HepG2 (cell line): ENCODE results near the gene SCN9A. TPM values are rescaled to one million over a fixed set of nuclear protein-coding genes. Genes with fewer than 3 reads are reported as not detected.

Source experiments
- CEBPB ChIP-seq: IDR thresholded peaks from 2 replicates; pipeline ENCODE4 v1.6.1; 2011; ENCODE audit warnings: low read depth, low read length, improper control_type of control experiment, borderline replicate concordance
- FOXP1 ChIP-seq, 2 experiments: fragments of 450-650 bp in 1 of 2; IDR thresholded peaks; 2 replicates each; pipeline ENCODE4 v1.6.1; 2017 to 2018; ENCODE audit warnings: antibody characterized with exemption in 1 of 2
- GATAD2A ChIP-seq: IDR thresholded peaks from 2 replicates; pipeline ENCODE4 v1.6.1; 2016
- HHEX ChIP-seq: IDR thresholded peaks from 2 replicates; pipeline ENCODE4 v1.6.1; 2016; ENCODE audit warnings: control low read depth
- HNRNPL ChIP-seq: fragments of 200-400 bp; formaldehyde crosslinking; IDR thresholded peaks from 2 replicates; pipeline ENCODE4 v1.6.1; 2017; ENCODE audit warnings: mild to moderate bottlenecking, low read depth, low read length
- HNRNPLL ChIP-seq: fragments of 200-400 bp; formaldehyde crosslinking; IDR thresholded peaks from 2 replicates; pipeline ENCODE4 v1.6.1; 2017; ENCODE audit warnings: mild to moderate bottlenecking, low read depth, low read length; ENCODE audit not compliant: poor library complexity, severe bottlenecking
- HOXA3 ChIP-seq: sonication (generic); formaldehyde crosslinking; IDR thresholded peaks from 2 replicates; pipeline ENCODE4 v1.5.0; 2020; ENCODE audit warnings: missing genetic modification reagents
- ISL2 ChIP-seq: sonication (generic); formaldehyde crosslinking; IDR thresholded peaks from 2 replicates; pipeline ENCODE4 v1.5.0; 2020; ENCODE audit warnings: missing genetic modification reagents
- MED1 ChIP-seq: sonication (generic); formaldehyde crosslinking; IDR thresholded peaks from 2 replicates; pipeline ENCODE4 v1.4.0; 2020; ENCODE audit warnings: missing genetic modification reagents
- MIER2 ChIP-seq: IDR thresholded peaks from 2 replicates; pipeline ENCODE4 v1.6.1; 2016; ENCODE audit warnings: missing biosample characterization, missing genetic modification reagents
- MIER3 ChIP-seq: IDR thresholded peaks from 2 replicates; pipeline ENCODE4 v1.6.1; 2016; ENCODE audit warnings: missing compliant biosample characterization, borderline replicate concordance
- MIXL1 ChIP-seq: IDR thresholded peaks from 2 replicates; pipeline ENCODE4 v1.6.1; 2016
- NFKBIZ ChIP-seq: IDR thresholded peaks from 2 replicates; pipeline ENCODE4 v1.6.1; 2018; ENCODE audit warnings: missing genetic modification reagents, missing compliant biosample characterization
- POLR2AphosphoS2 ChIP-seq: IDR thresholded peaks from 2 replicates; pipeline ENCODE4 v1.6.1; 2011; ENCODE audit warnings: low read depth, low read length, improper control_type of control experiment
- RBFOX2 ChIP-seq: fragments of 200-400 bp; formaldehyde crosslinking; IDR thresholded peaks from 2 replicates; pipeline ENCODE4 v1.6.1; 2017; ENCODE audit warnings: low read depth, mild to moderate bottlenecking, low read length
- TBX3 ChIP-seq: fragments of 450-650 bp; IDR thresholded peaks from 2 replicates; pipeline ENCODE4 v1.6.1; 2017; ENCODE audit warnings: antibody characterized with exemption, mild to moderate bottlenecking, inconsistent platforms, borderline replicate concordance
- TEAD3 ChIP-seq: optimal IDR thresholded peaks from 2 replicates; pipeline ENCODE3; 2016; ENCODE audit warnings: borderline replicate concordance
- ZBTB14 ChIP-seq: sonication (generic); formaldehyde crosslinking; IDR thresholded peaks from 2 replicates; pipeline ENCODE4 v1.4.0; 2020; ENCODE audit warnings: missing genetic modification reagents
- ZBTB20 ChIP-seq: sonication (generic); formaldehyde crosslinking; IDR thresholded peaks from 2 replicates; pipeline ENCODE4 v1.8.1; 2023; ENCODE audit warnings: missing genetic modification reagents, low read depth, mild to moderate bottlenecking, borderline replicate concordance
- ZBTB43 ChIP-seq: sonication (generic); formaldehyde crosslinking; conservative IDR thresholded peaks from 2 replicates; pipeline ENCODE4 v1.4.0; 2020; ENCODE audit warnings: missing genetic modification reagents
- ZFP82 ChIP-seq: sonication (generic); formaldehyde crosslinking; IDR thresholded peaks from 2 replicates; pipeline ENCODE4 v1.5.1; 2020; ENCODE audit warnings: mild to moderate bottlenecking, missing genetic modification reagents, borderline replicate concordance
- ZGPAT ChIP-seq: IDR thresholded peaks from 2 replicates; pipeline ENCODE4 v1.6.1; 2016; ENCODE audit warnings: mild to moderate bottlenecking
- ZNF10 ChIP-seq: sonication (generic); formaldehyde crosslinking; IDR thresholded peaks from 2 replicates; pipeline ENCODE4 v1.4.0; 2020; ENCODE audit warnings: mild to moderate bottlenecking, low read depth, missing genetic modification reagents, borderline replicate concordance
- ZNF280D ChIP-seq: sonication (generic); formaldehyde crosslinking; IDR thresholded peaks from 2 replicates; pipeline ENCODE4 v1.5.1; 2020; ENCODE audit warnings: mild to moderate bottlenecking, missing genetic modification reagents
- ZNF331 ChIP-seq: sonication (generic); formaldehyde crosslinking; IDR thresholded peaks from 2 replicates; pipeline ENCODE4 v1.4.0; 2020; ENCODE audit warnings: missing genetic modification reagents
- ZNF580 ChIP-seq: IDR thresholded peaks from 2 replicates; pipeline ENCODE4 v1.6.1; 2016; ENCODE audit warnings: low read depth, borderline replicate concordance
- polyA plus RNA-seq, 8 experiments: library from polyadenylated mRNA; depleted of rRNA in 3 of 8; stranded (reverse) in 7 of 8; unstranded in 1 of 8; fragments of >200 nt; fragmentation: Illumina TruSeq in 4 of 8; extraction: Trizol in 4 of 8; gene quantifications; 2 replicates each; pipeline versions ENCODE4 v1.2.1 to v1.2.3, GENCODE V29; 2011 to 2016; ENCODE audit warnings: low read depth in 4 of 8, missing spikeins in 1 of 8, mixed read lengths in 1 of 8; ENCODE audit not compliant: insufficient read depth in 1 of 8
- total RNA-seq, 5 experiments: library from RNA; depleted of rRNA; stranded (reverse); fragments of >200 nt; fragmentation: Illumina TruSeq; extraction: Trizol; gene quantifications; 2 replicates each; pipeline ENCODE4 v1.2.3, GENCODE V29; 2016; ENCODE audit warnings: low read depth in 1 of 5

SCN9A gene
- total and polyA plus RNA-seq, 2 of the 13 experiments (the other 11 are each of a cell fraction or from before 2014, with no cell fraction given) = 15.3 to 24.3 TPM

- peak; percentile 86 for TF ChIP-seq ZGPAT (CRISPR knock-in tag)
- TF ChIP-seq CEBPB = no peak
- peak; percentile 73 for TF ChIP-seq MIER2
- TF ChIP-seq RBFOX2 = no peak
- TF ChIP-seq HNRNPL = no peak
- peak; percentile 55; the same call in 1 of the 2 replicates for TF ChIP-seq HOXA3 (CRISPR knock-in tag)
- TF ChIP-seq ZNF280D (CRISPR knock-in tag) = no peak
- peak; percentile 94 for TF ChIP-seq GATAD2A (CRISPR knock-in tag)
- TF ChIP-seq ZNF331 (CRISPR knock-in tag) = peak; percentile 86; the same call in 1 of the 2 replicates
- TF ChIP-seq MIXL1 (CRISPR knock-in tag) = peak; percentile 92
- TF ChIP-seq ZBTB14 = no peak
- 0 out of 2 replicates have a peak, but pooled peaks have one; percentile 23 for TF ChIP-seq ZFP82 (CRISPR knock-in tag)
- 0 out of 2 replicates have a peak, but pooled peaks have one; percentile 46 for TF ChIP-seq NFKBIZ (CRISPR knock-in tag)
- peak; percentile 85 for TF ChIP-seq MED1 (CRISPR knock-in tag)
- TF ChIP-seq ZBTB20 (CRISPR knock-in tag) = 0 out of 2 replicates have a peak, but pooled peaks have one; percentile 31
- TF ChIP-seq TEAD3 (CRISPR knock-in tag) = peak; percentile 99
- TF ChIP-seq MIER3 (CRISPR knock-in tag) = peak; percentile 87; the same call in 1 of the 2 replicates
- no peak for TF ChIP-seq FOXP1 (IDR thresholded peaks at IDR 0.05)
- TF ChIP-seq FOXP1 (CRISPR knock-in tag; IDR thresholded peaks at IDR 0.05) = peak; percentile 67; the same call in 1 of the 2 replicates
- TF ChIP-seq ZNF580 (CRISPR knock-in tag) = 0 out of 2 replicates have a peak, but pooled peaks have one; percentile 34
- peak; percentile 55; the same call in 1 of the 2 replicates for TF ChIP-seq TBX3
- peak; percentile 65 for TF ChIP-seq HHEX (CRISPR knock-in tag)
- TF ChIP-seq ZNF10 (CRISPR knock-in tag) = no peak
- TF ChIP-seq POLR2AphosphoS2 = no peak
- peak; percentile 91 for TF ChIP-seq ZBTB43 (CRISPR knock-in tag)
- no peak for TF ChIP-seq HNRNPLL
- peak; percentile 86 for TF ChIP-seq ISL2 (CRISPR knock-in tag)
Observed at GRCh38 chr2:166372046-166372445, 3.7 kb downstream of the SCN9A start (continued).
